Transverse colon (tissue), 3 donors: ENCODE data around the gene LRRD1.

Source experiments
- POLR2A ChIP-seq: fragments of 450-650 bp; IDR thresholded peaks from one replicate; pipeline ENCODE4 v1.6.1; 2016; ENCODE audit warnings: antibody characterized with exemption, mild to moderate bottlenecking, moderate library complexity
- TF ChIP-seq, protein P1 (sequence below), 5 experiments: fragments of 200-600 bp in 3 of 5; fragments of 450-650 bp in 2 of 5; sonication (generic) in 3 of 5; IDR thresholded peaks; 1 replicate in 2 of 5; 2 replicates in 3 of 5; pipeline ENCODE4 v1.5.1; 2016 to 2017; ENCODE audit warnings: antibody characterized with exemption in 5 of 5, inconsistent platforms in 3 of 5, mild to moderate bottlenecking in 2 of 5, moderate library complexity in 1 of 5

DNA sequence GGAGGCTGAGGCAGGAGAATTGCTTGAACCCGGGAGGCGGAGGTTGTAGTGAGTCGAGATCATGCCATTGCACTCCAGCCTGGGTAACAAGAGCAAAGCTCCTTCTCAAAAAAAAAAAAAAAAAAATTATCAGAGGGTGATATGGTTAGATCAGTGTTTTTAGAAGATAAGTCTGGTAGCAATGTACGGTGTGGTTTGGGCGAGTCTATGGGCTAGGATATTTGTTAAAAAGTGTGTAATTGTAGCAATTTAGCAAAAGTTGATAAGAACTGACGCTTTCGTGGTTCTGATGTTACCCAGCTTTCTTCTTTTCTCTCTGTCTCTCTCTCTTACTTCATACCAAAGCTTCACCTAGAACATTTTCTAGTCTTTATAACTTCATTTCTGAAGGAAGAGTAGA, 37.8 kb downstream of the LRRD1 start:
- TF ChIP-seq POLR2A = no peak
- TF ChIP-seq, protein P1, sequence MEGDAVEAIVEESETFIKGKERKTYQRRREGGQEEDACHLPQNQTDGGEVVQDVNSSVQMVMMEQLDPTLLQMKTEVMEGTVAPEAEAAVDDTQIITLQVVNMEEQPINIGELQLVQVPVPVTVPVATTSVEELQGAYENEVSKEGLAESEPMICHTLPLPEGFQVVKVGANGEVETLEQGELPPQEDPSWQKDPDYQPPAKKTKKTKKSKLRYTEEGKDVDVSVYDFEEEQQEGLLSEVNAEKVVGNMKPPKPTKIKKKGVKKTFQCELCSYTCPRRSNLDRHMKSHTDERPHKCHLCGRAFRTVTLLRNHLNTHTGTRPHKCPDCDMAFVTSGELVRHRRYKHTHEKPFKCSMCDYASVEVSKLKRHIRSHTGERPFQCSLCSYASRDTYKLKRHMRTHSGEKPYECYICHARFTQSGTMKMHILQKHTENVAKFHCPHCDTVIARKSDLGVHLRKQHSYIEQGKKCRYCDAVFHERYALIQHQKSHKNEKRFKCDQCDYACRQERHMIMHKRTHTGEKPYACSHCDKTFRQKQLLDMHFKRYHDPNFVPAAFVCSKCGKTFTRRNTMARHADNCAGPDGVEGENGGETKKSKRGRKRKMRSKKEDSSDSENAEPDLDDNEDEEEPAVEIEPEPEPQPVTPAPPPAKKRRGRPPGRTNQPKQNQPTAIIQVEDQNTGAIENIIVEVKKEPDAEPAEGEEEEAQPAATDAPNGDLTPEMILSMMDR (IDR thresholded peaks at IDR 0.05) = no peak
